NCI-H82 treated with DMSO at 0.1 percent for 48 hours (cell line): ENCODE measurements around the gene LZTS2.

Experiments used
- DNase-seq: peaks from one replicate; lab custom pipeline; 2025; ENCODE audit not compliant: unreplicated experiment; lab: John Stamatoyannopoulos, UW

LZTS2 gene

GRCh38 chr10:100998183-100998990, 1.2 kb upstream of the LZTS2 start:
- peak; percentile 68 for DNase-seq

DNA sequence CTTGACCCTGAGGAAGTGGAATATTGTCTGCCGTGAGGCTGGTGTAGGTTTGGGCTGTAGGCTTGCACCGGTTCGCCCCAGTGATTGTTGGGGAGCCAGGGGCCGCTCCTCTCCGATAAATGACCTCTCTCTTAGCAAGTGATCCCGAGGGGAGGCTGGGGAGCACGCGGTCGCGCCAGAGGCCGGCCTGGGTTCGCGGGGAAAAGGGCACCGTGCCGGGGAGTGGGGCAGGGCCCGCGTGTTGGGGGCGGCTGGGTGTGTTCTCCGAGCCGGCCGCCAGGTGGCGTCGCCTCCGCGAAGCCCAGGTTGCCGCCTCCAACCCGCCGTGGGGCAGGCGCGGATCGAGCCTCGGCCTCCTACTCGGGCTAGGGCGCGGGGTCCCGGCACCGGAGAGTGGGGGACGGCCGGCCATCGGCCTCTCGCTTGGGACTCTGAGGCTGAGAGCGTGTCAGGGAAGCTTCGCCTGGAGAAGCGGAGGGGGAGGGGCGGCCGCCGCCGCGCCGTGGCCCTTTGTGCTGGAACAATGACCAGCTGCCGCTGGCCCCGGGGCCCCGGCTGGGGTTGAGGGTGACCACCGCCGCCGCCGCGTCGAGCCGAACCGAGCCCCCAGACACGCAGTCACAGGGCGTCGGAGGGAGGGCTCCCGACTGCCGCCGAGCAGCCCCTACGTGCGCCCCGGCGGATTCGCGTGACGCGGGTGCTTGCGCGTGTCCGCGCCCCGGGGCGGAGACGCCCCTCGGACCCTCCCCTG, 442 bp upstream of the LZTS2 start:
- DNase-seq: peak; percentile 17

DNA sequence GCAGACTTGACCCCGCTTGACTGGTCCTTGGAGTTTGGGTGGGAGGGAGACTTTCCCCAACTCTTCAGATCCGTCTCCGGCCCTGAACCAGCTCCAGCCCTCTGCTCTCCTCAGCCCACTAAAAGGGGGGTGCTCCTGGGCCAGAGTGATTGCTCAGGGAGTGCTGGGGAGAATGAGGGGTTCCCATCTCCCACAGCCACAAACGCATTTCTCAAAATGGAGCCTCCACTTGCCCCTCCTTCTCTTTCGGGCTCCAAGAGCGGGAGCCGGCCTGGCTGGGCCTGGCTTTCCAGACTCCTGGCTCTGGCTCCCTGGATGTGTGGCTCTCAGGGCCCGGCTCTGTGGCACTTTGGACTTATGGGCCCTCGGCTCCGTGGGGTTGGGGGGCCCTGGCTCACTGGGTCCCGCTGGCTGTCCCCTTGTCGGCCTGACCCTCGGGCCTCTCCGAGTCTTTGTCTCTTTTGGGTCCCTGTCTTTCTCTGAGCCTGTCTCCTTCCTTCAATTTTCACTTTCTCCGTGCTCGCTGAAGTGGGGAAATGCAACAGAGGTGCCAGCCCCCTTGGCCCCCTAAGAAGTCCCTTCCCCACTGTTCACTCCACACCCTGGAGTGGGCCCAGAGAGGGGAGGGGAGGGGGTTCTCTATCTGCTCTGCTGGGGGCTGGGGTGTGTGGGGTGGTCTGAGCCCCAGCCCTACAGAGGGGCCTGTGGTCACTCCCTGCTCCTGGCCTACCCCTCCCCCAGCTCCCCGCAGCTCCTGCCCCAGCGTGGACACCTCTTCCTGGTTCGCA, 713 bp downstream of the LZTS2 start:
- DNase-seq: no peak

DNA sequence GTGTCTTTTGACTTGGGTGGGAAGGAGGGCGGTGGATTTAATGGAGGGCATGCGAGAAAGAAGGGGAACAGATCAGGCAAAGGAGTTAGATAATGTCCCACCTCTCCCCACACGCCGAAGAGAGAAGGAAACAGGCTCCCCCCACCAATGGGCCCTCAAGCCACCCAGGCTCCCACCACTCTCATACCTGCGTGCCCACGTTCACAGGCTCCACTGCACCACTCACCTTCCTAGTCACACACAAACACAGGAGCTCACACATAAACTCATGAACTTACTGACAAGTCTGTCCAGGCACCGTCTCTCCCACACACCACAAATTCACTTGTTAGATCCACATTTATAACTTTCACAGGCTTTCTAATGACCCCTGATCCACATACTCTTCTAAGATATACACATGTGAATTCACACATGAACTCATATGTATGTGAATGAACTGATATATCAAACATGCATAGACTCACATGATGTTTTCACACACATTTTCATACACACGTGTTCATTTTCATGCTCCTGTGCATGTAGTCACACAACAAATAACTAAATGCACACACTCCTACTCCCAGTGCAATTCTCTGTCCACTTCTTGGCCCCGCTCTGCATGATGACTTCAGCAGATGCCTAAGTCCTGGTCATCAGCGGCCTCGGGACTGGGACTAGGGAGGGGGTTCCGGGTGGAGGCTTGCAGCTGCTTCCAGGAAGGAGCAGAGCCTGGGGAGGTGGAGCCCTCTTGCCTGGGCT, 1.5 kb downstream of the LZTS2 start:
- DNase-seq: no peak

DNA sequence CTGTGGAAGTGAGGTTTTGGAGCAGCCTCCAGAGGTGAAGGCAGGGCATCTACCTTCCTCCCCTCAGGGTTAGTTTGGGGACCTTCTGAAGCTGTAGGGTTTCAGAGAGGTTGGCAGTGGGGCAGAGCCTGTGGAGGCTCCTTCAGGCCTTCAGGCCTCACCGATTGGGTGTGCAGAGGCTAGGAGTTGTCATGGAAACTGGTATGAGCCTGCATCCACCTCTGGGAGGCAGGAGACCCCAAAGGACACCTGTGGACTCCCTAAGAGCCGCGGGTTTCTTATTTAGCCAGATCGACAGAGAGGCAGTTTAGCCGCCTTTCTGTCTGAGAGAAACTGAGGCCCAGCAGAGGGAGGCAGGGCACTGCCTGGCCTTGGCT, 2.0 kb downstream of the LZTS2 start:
- no peak for DNase-seq

- no peak for DNase-seq
These were observed 2.8 kb downstream of the LZTS2 start for GRCh38 chr10:101002456-101002855.

- no peak for DNase-seq
These were observed 4.1 kb downstream of the LZTS2 start for GRCh38 chr10:101003639-101004206.

DNA sequence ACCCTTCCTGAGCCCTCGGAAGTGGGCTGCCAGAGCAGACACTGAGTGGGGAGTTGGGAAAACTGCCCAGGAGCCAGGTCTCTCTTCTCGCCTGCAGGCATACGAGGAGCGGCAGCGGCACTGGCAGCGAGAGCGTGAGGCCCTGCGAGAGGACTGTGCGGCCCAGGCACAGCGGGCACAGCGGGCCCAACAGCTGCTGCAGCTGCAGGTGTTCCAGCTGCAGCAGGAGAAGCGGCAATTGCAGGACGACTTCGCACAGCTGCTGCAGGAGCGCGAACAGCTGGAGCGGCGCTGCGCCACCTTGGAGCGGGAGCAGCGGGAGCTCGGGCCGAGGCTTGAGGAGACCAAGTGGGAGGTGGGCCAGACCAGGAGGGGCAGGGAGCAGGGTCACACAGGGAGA, 5.8 kb downstream of the LZTS2 start:
- no peak for DNase-seq

DNA sequence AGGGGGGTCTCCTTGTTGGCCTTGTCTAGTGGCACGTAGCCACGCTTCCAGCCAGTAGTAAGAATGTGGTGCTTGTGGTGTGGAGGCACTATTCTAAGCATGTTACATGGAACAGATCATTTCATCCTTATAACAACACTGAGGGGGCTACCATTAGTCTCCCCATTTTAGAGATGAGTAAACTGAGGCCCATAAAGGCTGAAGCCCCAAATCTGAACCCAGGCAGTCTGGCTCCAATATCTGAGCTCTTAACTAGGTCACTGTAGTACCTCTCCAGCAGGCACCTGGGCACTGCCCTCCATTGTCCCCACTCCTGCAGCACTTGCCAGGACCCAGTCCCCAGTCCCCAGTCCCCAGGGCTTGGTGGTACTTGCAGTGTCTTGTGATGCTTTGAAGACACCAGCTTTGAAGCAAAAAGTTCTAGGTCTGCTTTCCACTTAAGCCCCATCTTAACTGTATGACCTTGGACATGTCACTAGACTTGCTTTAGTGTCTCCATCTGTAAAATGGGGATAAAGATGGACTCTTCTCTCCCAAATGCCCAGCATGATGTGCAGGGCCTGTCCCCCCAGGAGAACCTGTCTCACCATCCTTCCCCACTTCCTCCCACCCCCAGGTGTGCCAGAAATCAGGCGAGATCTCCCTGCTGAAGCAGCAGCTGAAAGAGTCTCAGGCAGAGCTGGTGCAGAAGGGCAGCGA, 6.4 kb downstream of the LZTS2 start:
- no peak for DNase-seq

GRCh38 chr10:101006593-101007098, 7.0 kb downstream of the LZTS2 start:
- DNase-seq: no peak

- DNase-seq: no peak
These were observed 7.6 kb downstream of the LZTS2 start for GRCh38 chr10:101007099-101007711.

- no peak for DNase-seq
These were observed 8.6 kb downstream of the LZTS2 start for GRCh38 chr10:101007915-101008822.

GRCh38 chr10:101008823-101009423, 9.3 kb downstream of the LZTS2 start:
- no peak for DNase-seq

DNA sequence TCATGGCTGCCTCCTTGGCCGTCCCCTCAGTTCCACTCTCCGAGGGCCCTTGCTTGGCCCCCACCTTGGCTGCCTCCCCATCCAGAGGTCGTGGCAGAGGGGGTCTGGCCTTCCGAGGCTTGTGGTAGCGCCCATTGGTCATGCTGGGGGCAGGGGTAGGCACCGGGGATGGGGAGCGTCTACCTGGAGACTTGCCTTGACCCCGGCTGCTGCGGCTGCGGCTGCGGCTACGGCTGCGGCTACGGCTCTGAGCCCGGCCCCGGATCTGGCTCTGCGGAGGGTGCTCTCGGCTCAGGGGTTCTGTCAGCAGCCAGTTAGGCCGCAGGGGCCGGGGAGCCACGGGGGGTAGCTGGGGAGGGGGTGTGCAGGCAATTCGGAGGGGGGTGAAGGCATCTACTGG, 10.7 kb downstream of the LZTS2 start:
- no peak for DNase-seq

- peak; percentile 35 for DNase-seq
These were observed 12.2 kb downstream of the LZTS2 start for GRCh38 chr10:101011517-101012423.

DNA sequence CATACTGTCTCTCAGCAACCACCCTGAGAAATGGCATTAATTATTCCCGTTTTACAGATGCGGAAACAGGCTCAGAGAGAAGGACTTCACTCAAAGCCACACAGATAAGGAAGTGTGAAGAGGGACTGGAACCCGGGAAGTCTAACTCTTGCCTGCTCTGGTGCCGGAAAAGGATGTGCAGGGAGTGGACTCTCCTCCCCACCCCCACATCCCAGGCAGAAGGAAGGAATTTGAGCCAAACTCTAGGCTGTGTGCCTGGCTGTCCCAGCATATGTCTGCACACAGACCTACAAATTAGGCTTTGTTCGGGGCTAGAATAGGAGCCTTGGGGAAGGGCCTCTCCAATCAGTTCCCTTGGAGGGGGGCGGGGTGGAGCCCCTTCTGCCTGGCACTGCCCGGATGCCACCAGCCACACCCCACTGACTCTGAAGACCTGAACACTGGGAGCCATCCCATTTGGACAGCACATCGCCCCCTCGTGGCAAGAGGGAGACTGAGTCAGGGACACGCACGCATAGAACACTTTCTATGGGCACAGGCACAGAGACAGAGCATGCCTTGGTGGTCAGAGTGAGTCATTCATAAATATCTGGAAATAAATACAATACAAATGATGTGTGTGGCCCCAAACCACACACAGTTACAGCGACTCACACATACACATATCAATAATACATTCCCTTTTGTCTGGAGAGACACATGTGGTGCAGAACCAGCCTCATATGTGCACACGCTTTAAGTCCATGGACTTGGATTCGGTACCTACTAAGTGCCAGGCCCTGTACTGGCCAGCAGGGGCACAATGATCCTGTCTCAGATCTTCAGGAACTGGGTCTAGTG, 13.1 kb downstream of the LZTS2 start:
- DNase-seq: peak; percentile 61
